A673 (cell line): ENCODE results near the gene CDH4. TPM values are rescaled to one million over a fixed set of nuclear protein-coding genes. Genes with fewer than 3 reads are reported as not detected.

ENCODE experiments used
- BruUV-seq: library from RNA; stranded (reverse); fragments of 400-500 nt; replicated peaks from 2 replicates; lab custom pipeline; 2021; lab: Mats Ljungman, UMichigan
- CTCF ChIA-PET: fragments of 300-600 bp; sonication (Branson Sonifier 250); formaldehyde crosslinking; loops from one replicate; lab custom pipeline; 2022; ENCODE audit warnings: antibody characterized with exemption; lab: Charles Lee
- POLR2A ChIA-PET: fragments of 300-600 bp; sonication (Branson Sonifier 250); formaldehyde crosslinking; loops from one replicate; lab custom pipeline; 2022; ENCODE audit warnings: antibody characterized with exemption; ENCODE audit not compliant: low non-redundant PET; lab: Charles Lee
- DNase-seq: peaks from one replicate; pipeline ENCODE4 v3.0.0-alpha.2; 2015; ENCODE audit warnings: low spot score
- H3K27ac ChIP-seq: fragments of 200-600 bp; sonication (generic); 2 replicates; pipeline ENCODE4 v1.5.1; 2016; ENCODE audit warnings: mixed run types, low read depth, mild to moderate bottlenecking, mixed read lengths, antibody characterized with exemption, low read length; ENCODE audit not compliant: poor library complexity, severe bottlenecking
- H3K27me3 ChIP-seq: fragments of 200-600 bp; sonication (generic); replicated peaks from 2 replicates; pipeline ENCODE4 v1.6.1; 2017; ENCODE audit warnings: mixed run types, low read depth, mild to moderate bottlenecking, mixed read lengths, antibody characterized with exemption, low read length; ENCODE audit not compliant: insufficient read depth, poor library complexity
- H3K36me3 ChIP-seq: fragments of 200-600 bp; sonication (generic); 2 replicates; pipeline ENCODE4 v1.6.1; 2016; ENCODE audit warnings: mixed run types, mild to moderate bottlenecking, mixed read lengths, antibody characterized with exemption, low read length; ENCODE audit not compliant: insufficient read depth, poor library complexity, severe bottlenecking
- H3K4me1 ChIP-seq: fragments of 200-600 bp; sonication (generic); 2 replicates; pipeline ENCODE4 v1.6.1; 2017; ENCODE audit warnings: mixed run types, mild to moderate bottlenecking, mixed read lengths, antibody characterized with exemption, low read length; ENCODE audit not compliant: insufficient read depth, poor library complexity, severe bottlenecking
- H3K4me3 ChIP-seq: fragments of 200-600 bp; sonication (generic); 2 replicates; pipeline ENCODE4 v1.5.1; 2016; ENCODE audit warnings: low read depth, mixed run types, mild to moderate bottlenecking, mixed read lengths, low read length; ENCODE audit not compliant: poor library complexity, severe bottlenecking
- H3K9me3 ChIP-seq: fragments of 200-600 bp; sonication (generic); 2 replicates; pipeline ENCODE4 v1.6.1; 2016; ENCODE audit warnings: mixed run types, low read depth, mild to moderate bottlenecking, mixed read lengths, antibody characterized with exemption, low read length; ENCODE audit not compliant: poor library complexity, severe bottlenecking
- CTCF ChIP-seq: fragments of 300-800, 200-600 bp; sonication (generic); conservative IDR thresholded peaks from 2 replicates; pipeline ENCODE4 v1.5.1; 2017; ENCODE audit warnings: low read depth, mild to moderate bottlenecking, antibody characterized with exemption, low read length, moderate library complexity, mixed read lengths
- EZH2 ChIP-seq: fragments of 200-600 bp; sonication (generic); IDR thresholded peaks from 2 replicates; pipeline ENCODE4 v1.6.1; 2017; ENCODE audit warnings: borderline replicate concordance, low read depth, mild to moderate bottlenecking, mixed read lengths, antibody characterized with exemption, low read length; ENCODE audit not compliant: poor library complexity, severe bottlenecking
- intact Hi-C: fragments of 100-400 bp; cut with micrococcal nuclease; formaldehyde crosslinking; loops from one replicate; pipeline ENCODE4 v1.10.0; 2022; ENCODE audit not compliant: unreplicated experiment
- total RNA-seq: library from RNA; stranded (reverse); gene quantifications from 2 replicates; pipeline ENCODE4 v1.2.3, GENCODE V29; 2021

The CDH4 gene
- total RNA-seq, 1 experiment from 2014 or later: 8.3 TPM

GRCh38 chr20:61931476-61932198 is 679.6 kb downstream of the CDH4 start:
- no peak overlapping the region for H3K27ac ChIP-seq
- ChIA-PET POLR2A (no interaction called here), CTCF (no interaction called here)
- TF ChIP-seq CTCF (no peak), EZH2 (no peak)
- intact Hi-C loops: no loop called here
- no peak overlapping the region for H3K4me3 ChIP-seq
- no peaks in the 10 kb centered on the region for H3K4me1 ChIP-seq
- H3K9me3 ChIP-seq: no peaks in the 10 kb centered on the region
- H3K36me3 ChIP-seq: no peaks in the 10 kb centered on the region
- no peak for DNase-seq
- BruUV-seq: no TSS peak
- H3K27me3 ChIP-seq: no peaks in the 10 kb centered on the region

- intact Hi-C loops: no loop called here
- DNase-seq: no peak
- no peaks in the 10 kb centered on the region for H3K36me3 ChIP-seq
- BruUV-seq: no TSS peak
- H3K4me1 ChIP-seq: no peaks in the 10 kb centered on the region
- ChIA-PET POLR2A (no interaction called here), CTCF (no interaction called here)
- no peak overlapping the region for H3K4me3 ChIP-seq
- no peak for TF ChIP-seq EZH2
- TF ChIP-seq CTCF: no peak
- peaks cover 2% of the 10 kb centered on the region for H3K27me3 ChIP-seq
- H3K27ac ChIP-seq: no peak overlapping the region
- H3K9me3 ChIP-seq: no peaks in the 10 kb centered on the region
These were observed 680.1 kb downstream of the CDH4 start for GRCh38 chr20:61932199-61932592.

- no peaks in the 10 kb centered on the region for H3K9me3 ChIP-seq
- no peak for TF ChIP-seq EZH2
- no peak for TF ChIP-seq CTCF
- H3K4me1 ChIP-seq: no peaks in the 10 kb centered on the region
- no peak for DNase-seq
- H3K27me3 ChIP-seq: peaks cover 2% of the 10 kb centered on the region
- BruUV-seq: no TSS peak
- intact Hi-C loops: no loop called here
- ChIA-PET POLR2A (no interaction called here), CTCF (no interaction called here)
- H3K27ac ChIP-seq: no peak overlapping the region
- H3K36me3 ChIP-seq: no peaks in the 10 kb centered on the region
- H3K4me3 ChIP-seq: no peak overlapping the region
These were observed 680.8 kb downstream of the CDH4 start for GRCh38 chr20:61932711-61933480.
